ENCODE measurements around the gene FGFR2. TPM values are rescaled to one million over a fixed set of nuclear protein-coding genes. Genes with fewer than 3 reads are reported as not detected.

The FGFR2 gene
- total RNA-seq, 2 experiments from 2014 or later, result not detected

DNA sequence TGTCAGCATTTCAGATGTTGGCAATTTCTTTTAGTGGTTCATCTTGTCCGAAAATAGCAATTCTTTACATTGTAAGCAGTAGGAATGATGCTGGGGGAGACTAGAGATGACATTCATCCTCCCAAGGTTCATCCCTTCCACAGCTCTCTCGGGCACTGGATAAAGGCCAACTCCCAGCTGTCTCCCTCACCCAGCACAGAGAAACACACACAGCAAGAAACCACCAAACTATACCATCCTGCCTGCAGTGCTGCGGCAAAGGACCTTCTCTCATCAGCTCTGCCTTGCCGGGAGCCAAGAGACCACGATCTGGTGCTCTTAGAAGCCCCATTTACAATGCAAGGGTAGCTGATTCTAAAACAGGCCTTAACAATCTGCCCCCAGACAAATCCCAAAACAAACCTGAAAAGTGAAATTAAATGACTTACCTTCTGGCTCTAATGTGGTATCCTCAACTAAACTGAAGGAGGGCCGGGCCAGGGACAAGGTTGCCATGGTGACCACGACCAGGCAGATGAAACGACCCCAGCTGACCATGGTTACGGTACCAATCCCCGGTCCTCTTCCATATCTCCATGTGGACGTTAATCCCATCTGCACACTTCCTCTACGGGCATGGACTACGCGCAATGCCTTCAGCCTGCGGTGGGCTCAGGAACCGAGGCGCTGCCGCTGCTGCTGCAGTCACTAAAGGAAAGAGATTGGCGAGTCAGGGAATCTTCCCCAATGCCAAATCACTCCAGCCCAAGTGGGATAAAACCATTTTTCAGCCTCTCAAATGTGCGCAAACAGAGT is 4.8 kb downstream of the FGFR2 start:
- no peak for DNase-seq
- Mint-ChIP-seq H3K27me3 (ENCODE audit: low read depth) (peaks cover 28% of the 10 kb centered on the region), H3K4me3 (no peak overlapping the region), H3K4me1 (ENCODE audit: low read depth) (peaks cover 4% of the 10 kb centered on the region), H3K36me3 (ENCODE audit: low read depth) (no peaks in the 10 kb centered on the region), H3K9me3 (no peaks in the 10 kb centered on the region), H3K27ac (no peak overlapping the region)
- CTCF ChIA-PET, result no interaction called here
- intact Hi-C loops (cut with micrococcal nuclease), result no loop called here

DNA sequence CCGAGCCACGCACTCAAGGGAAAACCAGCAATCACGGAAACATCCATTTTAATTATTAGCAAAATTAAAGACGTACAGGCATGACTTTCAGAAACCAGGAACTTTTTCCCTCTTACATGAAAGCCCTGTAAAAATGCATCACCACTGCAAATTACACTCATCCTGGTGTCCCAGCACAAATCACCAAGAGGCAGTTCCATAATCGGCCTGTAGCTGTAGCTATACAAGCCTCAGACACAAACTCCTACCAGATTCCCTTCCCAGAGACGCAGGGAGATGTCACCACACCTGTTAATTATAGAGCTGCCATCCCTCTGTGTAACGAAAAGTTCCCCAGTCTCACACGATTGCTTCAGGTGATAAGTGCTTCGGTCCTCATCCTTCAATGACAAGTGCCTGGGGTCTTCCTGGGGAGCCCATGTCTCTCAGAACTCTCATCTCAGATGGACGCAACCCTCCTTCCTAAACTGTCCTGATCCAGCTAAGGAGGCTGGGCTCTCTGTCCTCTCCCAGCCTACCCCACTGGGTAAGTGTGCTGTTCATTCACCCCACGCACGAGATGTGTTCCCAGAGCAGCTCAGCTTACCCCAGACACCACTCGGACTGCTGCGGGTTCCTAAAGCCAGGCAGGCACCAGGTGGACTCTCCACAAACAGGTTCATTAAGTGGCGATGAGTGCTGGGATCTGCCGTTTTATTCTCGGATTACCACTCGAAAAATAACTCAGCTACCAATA is 5.9 kb downstream of the FGFR2 start:
- intact Hi-C loops (cut with micrococcal nuclease), result no loop called here
- no peak overlapping the region for H3K27ac Mint-ChIP-seq
- no peak overlapping the region for H3K4me3 Mint-ChIP-seq
- no peaks in the 10 kb centered on the region for H3K9me3 Mint-ChIP-seq
- H3K27me3 Mint-ChIP-seq (ENCODE audit: low read depth), result peaks cover 32% of the 10 kb centered on the region
- no peaks in the 10 kb centered on the region for H3K36me3 Mint-ChIP-seq (ENCODE audit: low read depth)
- CTCF ChIA-PET, result no interaction called here
- peaks cover 4% of the 10 kb centered on the region for H3K4me1 Mint-ChIP-seq (ENCODE audit: low read depth)
- no peak for DNase-seq

DNA sequence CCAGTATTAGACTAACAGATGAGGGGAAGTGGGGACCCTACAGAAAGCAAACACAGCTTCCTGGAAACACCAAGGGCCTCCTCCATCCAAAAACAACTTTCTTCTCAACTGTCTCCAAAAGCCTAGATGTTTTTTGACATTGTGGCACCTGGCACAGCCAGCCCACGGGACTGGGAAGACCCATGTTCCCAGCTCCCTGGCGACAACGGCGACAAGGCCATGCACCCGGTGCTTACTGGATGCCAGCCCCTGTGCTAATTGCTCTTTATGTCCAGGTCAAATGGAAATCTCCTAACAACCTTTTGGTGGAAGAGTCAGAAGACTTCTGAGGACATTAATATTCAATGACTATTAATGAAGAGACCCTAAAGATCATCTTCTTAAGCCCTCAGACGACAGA is 7.1 kb downstream of the FGFR2 start:
- no peak for DNase-seq
- peaks cover 24% of the 10 kb centered on the region for H3K27me3 Mint-ChIP-seq (ENCODE audit: low read depth)
- H3K36me3 Mint-ChIP-seq (ENCODE audit: low read depth), result no peaks in the 10 kb centered on the region
- intact Hi-C loops (cut with micrococcal nuclease), result no loop called here
- no peak overlapping the region for H3K4me3 Mint-ChIP-seq
- H3K27ac Mint-ChIP-seq, result no peak overlapping the region
- CTCF ChIA-PET, result no interaction called here
- no peaks in the 10 kb centered on the region for H3K9me3 Mint-ChIP-seq
- H3K4me1 Mint-ChIP-seq (ENCODE audit: low read depth), result no peaks in the 10 kb centered on the region

DNA sequence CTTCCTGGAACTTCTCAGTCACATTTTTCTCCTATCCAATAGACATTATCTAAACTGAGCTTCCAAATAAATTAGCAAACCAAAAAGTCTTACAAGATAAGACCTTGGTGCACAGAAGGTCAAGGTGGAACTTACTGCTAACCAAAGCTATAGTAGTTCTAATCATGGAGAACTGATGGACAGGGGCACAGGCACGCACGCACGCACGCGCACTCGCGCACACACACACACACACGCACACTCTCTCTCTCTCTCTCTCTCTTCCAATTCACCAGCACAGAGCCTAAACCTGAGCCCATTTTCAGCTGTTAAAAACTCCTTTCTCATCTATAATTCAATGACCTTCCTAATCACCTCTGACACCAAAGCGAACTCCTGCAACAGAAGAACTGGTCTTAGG is 7.5 kb downstream of the FGFR2 start:
- DNase-seq, result no peak
- H3K27ac Mint-ChIP-seq, result no peak overlapping the region
- H3K4me3 Mint-ChIP-seq, result no peak overlapping the region
- H3K36me3 Mint-ChIP-seq (ENCODE audit: low read depth), result no peaks in the 10 kb centered on the region
- H3K27me3 Mint-ChIP-seq (ENCODE audit: low read depth), result peaks cover 20% of the 10 kb centered on the region
- no peaks in the 10 kb centered on the region for H3K4me1 Mint-ChIP-seq (ENCODE audit: low read depth)
- no peaks in the 10 kb centered on the region for H3K9me3 Mint-ChIP-seq
- intact Hi-C loops (cut with micrococcal nuclease), result no loop called here
- CTCF ChIA-PET, result interaction anchor here (0.6 kb wide), 1 partner anchor 862 kb away, joined by 4 read pairs; no protein-coding TSS in a partner anchor

DNA sequence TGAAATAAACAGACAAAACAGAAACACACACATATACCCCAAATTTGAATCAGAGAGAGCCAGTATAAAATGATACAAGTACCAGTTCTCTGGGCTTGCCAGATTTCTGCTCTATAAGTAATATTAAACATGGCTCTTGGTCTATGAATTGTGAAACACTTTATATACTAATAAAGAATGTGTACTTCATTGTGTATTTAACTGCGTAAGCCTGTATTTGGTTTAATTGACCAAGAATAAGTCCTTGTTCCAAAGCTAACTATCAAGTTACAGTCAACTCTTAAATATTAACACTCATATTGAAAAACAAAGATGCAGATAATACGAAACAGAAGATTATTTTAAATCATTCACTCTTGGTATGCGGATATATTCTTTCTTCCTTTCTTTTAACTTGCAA is 8.7 kb downstream of the FGFR2 start:
- Mint-ChIP-seq H3K27ac (no peak overlapping the region), H3K36me3 (ENCODE audit: low read depth) (no peaks in the 10 kb centered on the region), H3K4me3 (no peak overlapping the region), H3K27me3 (ENCODE audit: low read depth) (peaks cover 10% of the 10 kb centered on the region), H3K4me1 (ENCODE audit: low read depth) (no peaks in the 10 kb centered on the region), H3K9me3 (no peaks in the 10 kb centered on the region)
- no peak for DNase-seq
- intact Hi-C loops (cut with micrococcal nuclease), result no loop called here
- CTCF ChIA-PET, result no interaction called here

DNA sequence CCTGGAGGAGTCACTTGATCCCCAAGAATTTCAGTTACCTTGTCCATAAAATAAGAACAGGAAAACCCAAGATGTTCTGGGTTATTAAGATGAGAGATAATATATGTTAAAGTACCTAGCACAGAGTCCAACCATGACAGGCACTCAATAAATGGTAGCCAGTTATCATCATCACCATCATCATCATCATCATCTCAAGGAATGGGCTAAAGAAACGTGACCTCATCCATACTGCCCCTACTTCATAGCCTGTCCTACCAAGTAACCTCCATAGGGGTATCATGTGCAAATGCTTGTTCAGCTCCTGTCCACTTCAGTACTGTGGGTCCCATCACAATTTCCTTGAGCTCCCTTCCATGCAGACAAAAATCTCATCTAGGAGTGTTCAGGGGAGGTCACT is 14.4 kb downstream of the FGFR2 start:
- no peaks in the 10 kb centered on the region for H3K4me1 Mint-ChIP-seq (ENCODE audit: low read depth)
- no peaks in the 10 kb centered on the region for H3K36me3 Mint-ChIP-seq (ENCODE audit: low read depth)
- no peak for DNase-seq
- intact Hi-C loops (cut with micrococcal nuclease), result no loop called here
- CTCF ChIA-PET, result no interaction called here
- no peaks in the 10 kb centered on the region for H3K9me3 Mint-ChIP-seq
- peaks cover 3% of the 10 kb centered on the region for H3K27me3 Mint-ChIP-seq (ENCODE audit: low read depth)
- no peak overlapping the region for H3K27ac Mint-ChIP-seq
- H3K4me3 Mint-ChIP-seq, result no peak overlapping the region

DNA sequence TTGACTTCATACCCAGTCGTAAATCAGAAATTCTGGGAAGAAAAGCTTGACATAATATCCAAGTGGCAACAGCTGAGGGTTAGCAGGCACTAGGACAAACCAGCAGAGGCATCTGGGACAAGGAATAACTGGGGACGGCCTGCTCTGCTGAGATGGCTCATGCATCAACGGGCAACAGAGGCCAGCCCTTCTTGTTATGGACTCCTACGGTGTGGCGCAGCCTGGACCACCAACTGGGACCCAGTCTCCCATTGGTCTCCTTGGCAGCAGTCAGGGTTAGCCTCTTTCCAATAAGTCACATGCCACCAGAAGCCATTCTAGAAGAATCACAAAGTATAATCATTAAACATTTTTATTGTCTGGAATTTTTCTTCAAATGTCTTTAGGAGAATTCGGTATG is 15.0 kb downstream of the FGFR2 start:
- Mint-ChIP-seq H3K36me3 (ENCODE audit: low read depth) (no peaks in the 10 kb centered on the region), H3K4me1 (ENCODE audit: low read depth) (no peaks in the 10 kb centered on the region), H3K27me3 (ENCODE audit: low read depth) (peaks cover 3% of the 10 kb centered on the region), H3K4me3 (no peak overlapping the region), H3K27ac (no peak overlapping the region), H3K9me3 (no peaks in the 10 kb centered on the region)
- DNase-seq, result no peak
- CTCF ChIA-PET, result no interaction called here
- intact Hi-C loops (cut with micrococcal nuclease), result no loop called here

DNA sequence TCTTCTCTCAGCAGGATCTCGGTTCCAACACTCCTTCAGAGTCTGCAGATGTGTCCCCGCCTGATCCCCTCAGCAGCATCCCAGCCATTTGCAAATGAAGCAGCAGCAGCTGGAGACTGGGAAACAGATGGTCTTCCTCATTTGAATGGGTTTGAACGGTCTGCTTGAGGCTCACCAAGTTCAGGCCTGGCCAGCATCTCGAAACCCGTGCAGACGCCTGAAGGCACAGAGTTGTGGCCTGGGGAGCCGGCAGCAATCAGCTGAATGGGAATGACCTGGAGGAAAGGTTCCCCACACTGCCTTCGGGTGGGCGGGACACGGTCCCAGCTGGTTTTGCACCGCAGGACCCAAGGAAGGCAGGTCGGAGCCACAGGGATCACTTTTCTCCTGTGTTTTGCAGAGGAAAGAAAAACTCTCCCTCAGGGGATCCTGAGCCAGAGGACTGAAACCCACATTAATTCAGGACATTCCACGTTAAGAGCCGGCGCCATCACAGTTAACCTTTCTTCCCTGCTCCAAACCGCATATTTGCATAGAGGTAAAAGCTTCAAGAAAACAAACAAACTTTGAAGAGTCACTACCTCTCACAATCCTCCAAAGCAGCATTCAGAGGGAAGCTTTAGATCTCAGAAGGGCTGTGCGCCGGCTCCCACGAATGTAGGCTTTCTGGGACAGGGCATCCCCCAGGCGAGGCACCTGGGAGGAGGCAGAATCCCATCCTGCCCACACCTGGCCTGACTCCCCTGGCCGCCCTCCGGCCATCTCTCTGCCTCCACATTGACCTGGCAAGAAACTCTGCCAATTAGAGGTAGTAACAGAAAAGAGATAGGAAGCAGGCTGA is 17.7 kb downstream of the FGFR2 start:
- Mint-ChIP-seq H3K9me3 (no peaks in the 10 kb centered on the region), H3K27ac (no peak overlapping the region), H3K36me3 (ENCODE audit: low read depth) (no peaks in the 10 kb centered on the region), H3K4me3 (no peak overlapping the region), H3K4me1 (ENCODE audit: low read depth) (no peaks in the 10 kb centered on the region), H3K27me3 (ENCODE audit: low read depth) (no peaks in the 10 kb centered on the region)
- intact Hi-C loops (cut with micrococcal nuclease), result no loop called here
- no peak for DNase-seq
- CTCF ChIA-PET, result interaction anchor here (0.5 kb wide), 1 partner anchor 291 kb away, joined by 3 read pairs; no protein-coding TSS in a partner anchor

DNA sequence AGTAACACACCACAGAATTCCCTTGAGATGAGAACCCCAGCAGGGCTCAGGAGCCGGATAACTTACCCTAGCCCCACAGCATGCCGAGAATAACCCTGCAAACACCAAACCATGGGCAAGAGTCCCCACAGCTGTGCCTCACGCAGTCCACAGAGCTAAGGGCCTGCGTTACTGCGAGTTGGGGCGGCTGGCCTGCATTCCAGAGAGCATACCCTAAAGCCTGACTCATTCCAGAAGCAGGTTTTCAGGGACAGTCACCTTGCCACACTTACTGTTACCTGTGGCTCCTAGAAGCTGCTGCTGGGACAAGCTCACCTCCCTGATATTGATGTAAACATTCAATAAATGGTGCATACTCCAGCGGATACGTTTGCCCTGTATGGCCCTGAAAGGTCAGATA is 18.6 kb downstream of the FGFR2 start:
- H3K27me3 Mint-ChIP-seq (ENCODE audit: low read depth), result no peaks in the 10 kb centered on the region
- no peak overlapping the region for H3K27ac Mint-ChIP-seq
- H3K4me1 Mint-ChIP-seq (ENCODE audit: low read depth), result no peaks in the 10 kb centered on the region
- H3K4me3 Mint-ChIP-seq, result no peak overlapping the region
- H3K36me3 Mint-ChIP-seq (ENCODE audit: low read depth), result no peaks in the 10 kb centered on the region
- intact Hi-C loops (cut with micrococcal nuclease), result no loop called here
- CTCF ChIA-PET, result no interaction called here
- DNase-seq, result no peak
- no peaks in the 10 kb centered on the region for H3K9me3 Mint-ChIP-seq

DNA sequence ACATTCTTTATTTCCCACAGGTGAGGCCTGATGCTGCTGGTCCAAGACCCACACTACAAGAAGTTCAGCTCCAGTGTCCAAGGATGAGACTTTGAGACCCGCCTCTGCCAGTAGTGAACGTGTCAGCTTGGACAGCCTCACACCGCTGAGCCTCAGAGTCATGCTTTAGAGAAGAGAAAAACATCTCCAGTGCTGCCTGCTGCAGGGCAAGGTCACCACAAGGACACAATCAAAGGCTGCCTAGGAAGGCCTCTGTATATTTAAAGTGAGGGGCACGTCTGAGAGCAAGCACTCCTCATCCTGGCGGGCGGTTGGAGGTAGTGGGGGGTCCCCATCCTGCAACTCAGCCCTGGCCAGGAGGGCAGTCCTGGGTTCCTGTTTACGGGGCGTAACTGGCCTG is 19.3 kb downstream of the FGFR2 start:
- Mint-ChIP-seq H3K27me3 (ENCODE audit: low read depth) (no peaks in the 10 kb centered on the region), H3K36me3 (ENCODE audit: low read depth) (no peaks in the 10 kb centered on the region), H3K27ac (no peak overlapping the region), H3K4me1 (ENCODE audit: low read depth) (no peaks in the 10 kb centered on the region), H3K9me3 (no peaks in the 10 kb centered on the region), H3K4me3 (no peak overlapping the region)
- DNase-seq, result no peak
- intact Hi-C loops (cut with micrococcal nuclease), result no loop called here
- CTCF ChIA-PET, result no interaction called here

DNA sequence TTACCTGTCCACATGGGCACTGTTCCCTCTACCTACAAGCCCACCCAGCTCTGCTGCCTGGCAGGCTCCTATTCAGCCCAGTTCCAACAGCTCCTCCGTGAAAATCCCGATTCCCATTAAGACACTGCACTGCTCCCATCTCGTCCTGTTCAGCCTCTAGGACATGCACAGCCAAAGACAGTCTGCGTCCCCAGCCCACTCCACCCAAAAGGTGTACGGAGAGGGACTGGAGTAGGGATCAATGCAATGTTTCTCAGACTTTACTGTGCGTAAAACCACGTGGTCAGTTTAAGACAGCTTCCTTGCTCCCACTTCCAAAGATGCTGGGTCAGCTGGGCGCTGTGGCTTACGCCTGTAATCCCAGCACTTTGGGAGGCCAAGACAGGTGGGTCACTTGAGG is 19.9 kb downstream of the FGFR2 start:
- H3K9me3 Mint-ChIP-seq, result no peaks in the 10 kb centered on the region
- CTCF ChIA-PET, result no interaction called here
- no peaks in the 10 kb centered on the region for H3K36me3 Mint-ChIP-seq (ENCODE audit: low read depth)
- no peak overlapping the region for H3K4me3 Mint-ChIP-seq
- no peaks in the 10 kb centered on the region for H3K27me3 Mint-ChIP-seq (ENCODE audit: low read depth)
- DNase-seq, result no peak
- no peak overlapping the region for H3K27ac Mint-ChIP-seq
- intact Hi-C loops (cut with micrococcal nuclease), result no loop called here
- no peaks in the 10 kb centered on the region for H3K4me1 Mint-ChIP-seq (ENCODE audit: low read depth)

DNA sequence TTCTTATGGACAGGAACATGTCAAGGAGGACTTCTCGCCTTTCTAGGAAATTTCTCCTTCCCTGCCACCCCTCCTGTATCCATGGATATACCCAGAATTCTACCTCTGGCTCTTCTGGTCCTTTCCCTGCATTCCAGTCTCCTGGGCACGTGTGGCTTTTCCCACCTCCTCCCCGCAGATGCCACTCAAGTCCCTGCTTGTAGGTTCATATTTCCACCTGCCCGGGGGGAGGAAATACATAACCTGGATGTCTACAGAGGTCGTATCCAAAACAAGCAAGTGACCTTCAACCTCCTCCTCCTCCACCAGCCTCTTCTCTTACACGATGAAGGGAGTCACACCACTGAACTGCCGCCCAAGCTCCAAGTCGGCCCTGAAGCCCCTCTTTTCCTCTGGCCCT is 20.7 kb downstream of the FGFR2 start:
- CTCF ChIA-PET, result no interaction called here
- intact Hi-C loops (cut with micrococcal nuclease), result no loop called here
- Mint-ChIP-seq H3K27me3 (ENCODE audit: low read depth) (no peaks in the 10 kb centered on the region), H3K9me3 (no peaks in the 10 kb centered on the region), H3K4me1 (ENCODE audit: low read depth) (no peaks in the 10 kb centered on the region), H3K27ac (no peak overlapping the region), H3K36me3 (ENCODE audit: low read depth) (no peaks in the 10 kb centered on the region), H3K4me3 (no peak overlapping the region)
- DNase-seq, result no peak
